ENCODE data around the gene TLE2. TPM values are rescaled to one million over a fixed set of nuclear protein-coding genes. Genes with fewer than 3 reads are reported as not detected.
A peak's percentile ranks its signal among the peaks of the same experiment; 100 is the strongest.

The TLE2 gene
- total RNA-seq, 1 donor from 2014 or later, result 53.2 TPM

DNA sequence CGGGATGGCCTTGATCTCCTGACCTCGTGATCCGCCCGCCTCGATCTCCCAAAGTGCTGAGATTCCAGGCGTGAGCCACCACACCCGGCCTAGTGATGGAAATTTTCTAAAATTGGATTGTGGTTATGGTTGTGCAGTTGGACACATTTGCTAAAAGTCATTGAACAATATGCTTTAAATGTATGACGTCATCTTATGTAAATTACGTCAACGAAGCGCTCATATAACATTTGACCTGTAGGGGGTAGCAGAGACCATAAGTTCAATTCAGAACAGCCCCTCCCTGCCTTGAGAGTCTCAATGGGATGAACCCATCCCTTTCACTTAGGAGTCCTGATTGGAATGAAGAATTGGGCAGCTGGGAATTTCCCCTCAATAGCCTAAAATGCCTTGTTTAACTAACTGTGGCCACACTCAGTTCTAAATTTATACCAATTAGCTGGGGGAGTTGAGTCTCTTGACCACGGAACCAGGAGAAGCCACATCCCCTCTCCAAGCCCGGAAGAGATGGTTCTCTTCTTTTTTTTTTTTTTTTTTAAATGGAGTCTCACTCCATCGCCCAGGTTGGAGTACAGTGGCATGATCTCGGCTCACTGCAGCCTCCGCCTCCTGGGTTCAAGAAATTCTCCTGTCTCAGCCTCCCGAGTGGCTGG is 66.9 kb downstream of the TLE2 start:
- no peaks in the 10 kb centered on the region for H3K27me3 ChIP-seq (ENCODE audit: low read depth)
- H3K36me3 ChIP-seq, result no peaks in the 10 kb centered on the region
- TF ChIP-seq CTCF (IDR thresholded peaks at IDR 0.05; ENCODE audit: borderline replicate concordance), result peak; percentile 80
- H3K9me3 ChIP-seq (replicated peaks), result no peaks in the 10 kb centered on the region
- H3K4me1 ChIP-seq, result peaks cover 5% of the 10 kb centered on the region
- peak overlapping the region; percentile 37 for H3K27ac ChIP-seq (replicated peaks)
- peak overlapping the region; percentile 39 for H3K4me3 ChIP-seq
- DNase-seq, result no peak
- intact Hi-C loops (cut with micrococcal nuclease), result no loop called here

DNA sequence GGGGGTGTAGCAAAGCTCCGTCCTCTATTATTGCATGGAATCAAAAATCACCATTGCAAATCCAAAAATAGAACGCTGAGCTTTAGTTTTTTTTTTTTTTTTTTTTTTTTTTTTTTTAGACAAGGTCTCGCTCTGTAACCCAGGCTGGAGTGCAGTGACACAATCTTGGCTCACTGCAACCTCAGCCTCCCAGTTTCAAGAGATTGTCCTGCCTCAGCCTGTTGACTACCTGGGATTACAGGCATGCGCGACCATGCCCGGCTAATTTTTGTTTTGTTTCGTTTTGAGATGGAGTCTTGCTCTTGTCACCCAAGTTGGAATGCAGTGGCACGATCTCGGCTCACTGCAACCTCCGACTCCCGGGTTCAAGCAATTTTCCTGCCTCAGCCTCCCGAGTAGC is 69.0 kb downstream of the TLE2 start:
- no peak for DNase-seq
- intact Hi-C loops (cut with micrococcal nuclease), result no loop called here

GRCh38 chr19:2957160-2957559 is 71.9 kb downstream of the TLE2 start:
- TF ChIP-seq CTCF (IDR thresholded peaks at IDR 0.05; ENCODE audit: borderline replicate concordance), result no peak
- Histone ChIP-seq H3K4me1 (peaks cover under 1% of the 10 kb centered on the region), H3K36me3 (no peaks in the 10 kb centered on the region), H3K27me3 (ENCODE audit: low read depth) (no peaks in the 10 kb centered on the region), H3K9me3 (replicated peaks) (no peaks in the 10 kb centered on the region), H3K27ac (replicated peaks) (no peak overlapping the region), H3K4me3 (no peak overlapping the region)
- no peak for DNase-seq
- intact Hi-C loops (cut with micrococcal nuclease), result loop anchor here (10.0 kb wide), 1 partner anchor 208 kb away; no protein-coding TSS in a partner anchor

More for the DNA sequence above, 69.0 kb downstream of the TLE2 start:
- H3K36me3 ChIP-seq, result no peaks in the 10 kb centered on the region
- no peak overlapping the region for H3K4me3 ChIP-seq
- no peak for TF ChIP-seq CTCF (IDR thresholded peaks at IDR 0.05; ENCODE audit: borderline replicate concordance)
- H3K27ac ChIP-seq (replicated peaks), result no peak overlapping the region
- H3K27me3 ChIP-seq (ENCODE audit: low read depth), result no peaks in the 10 kb centered on the region
- H3K4me1 ChIP-seq, result peaks cover 5% of the 10 kb centered on the region
- H3K9me3 ChIP-seq (replicated peaks), result no peaks in the 10 kb centered on the region

GRCh38 chr19:2952953-2953481 is 76.1 kb downstream of the TLE2 start:
- Histone ChIP-seq H3K36me3 (no peaks in the 10 kb centered on the region), H3K27me3 (ENCODE audit: low read depth) (no peaks in the 10 kb centered on the region), H3K4me3 (no peak overlapping the region), H3K27ac (replicated peaks) (no peak overlapping the region), H3K9me3 (replicated peaks) (no peaks in the 10 kb centered on the region), H3K4me1 (peaks cover 21% of the 10 kb centered on the region)
- no peak for DNase-seq
- TF ChIP-seq CTCF (IDR thresholded peaks at IDR 0.05; ENCODE audit: borderline replicate concordance), result no peak
- intact Hi-C loops (cut with micrococcal nuclease), result loop anchor here (10.0 kb wide), 1 partner anchor 212 kb away; no protein-coding TSS in a partner anchor

DNA sequence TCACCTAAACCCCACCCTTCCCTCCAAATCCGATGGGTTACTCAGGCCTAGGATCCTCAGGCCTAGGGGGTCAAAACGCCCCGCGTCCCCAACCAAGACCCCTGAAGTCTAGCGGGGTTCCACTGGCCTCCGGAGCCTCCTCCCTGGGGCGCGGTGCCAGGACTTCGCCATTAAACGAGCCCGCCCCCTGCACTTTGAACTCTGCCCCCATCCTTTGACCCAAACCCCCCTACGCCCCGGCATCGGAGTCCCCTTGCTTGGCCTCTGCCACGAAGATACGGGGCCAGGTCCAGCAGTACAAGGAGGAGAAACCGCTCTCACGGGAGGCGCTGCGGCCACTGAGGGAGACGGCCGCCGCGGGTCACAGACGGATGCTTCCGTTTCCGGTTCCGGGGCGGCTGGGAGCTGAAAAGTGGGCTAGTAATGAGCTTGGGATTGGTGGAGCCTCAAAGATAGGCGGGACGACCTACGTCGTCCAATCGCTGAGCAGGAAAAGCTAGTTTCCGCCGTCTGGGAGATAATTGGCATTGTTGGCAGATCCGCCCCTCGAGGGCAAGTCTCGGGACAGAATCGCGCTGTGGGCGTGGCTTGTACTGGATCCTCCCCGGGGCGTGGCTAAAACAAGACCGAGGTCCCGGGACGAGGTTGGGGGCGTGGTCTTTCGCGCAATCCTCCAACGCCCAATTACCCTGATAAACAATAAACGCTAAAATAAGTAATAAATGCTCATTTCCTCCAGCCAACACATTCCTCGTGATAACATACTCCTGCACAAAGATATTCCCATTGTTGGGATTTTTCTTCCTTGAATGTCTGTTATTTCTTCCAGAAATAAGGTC is 78.6 kb downstream of the TLE2 start:
- Histone ChIP-seq H3K36me3 (no peaks in the 10 kb centered on the region), H3K27ac (replicated peaks) (peak overlapping the region; percentile 96), H3K4me1 (peaks cover 25% of the 10 kb centered on the region), H3K4me3 (peak overlapping the region; percentile 90), H3K9me3 (replicated peaks) (no peaks in the 10 kb centered on the region), H3K27me3 (ENCODE audit: low read depth) (no peaks in the 10 kb centered on the region)
- intact Hi-C loops (cut with micrococcal nuclease), result loop anchor here (10.0 kb wide), 1 partner anchor 214 kb away; no protein-coding TSS in a partner anchor
- peak; percentile 100 for DNase-seq
- TF ChIP-seq CTCF (IDR thresholded peaks at IDR 0.05; ENCODE audit: borderline replicate concordance), result no peak

Data from left ventricle myocardium inferior (tissue), 1 donor.